Stomach (tissue), 9 donors: Measurements from ENCODE around the gene EMD. TPM values are rescaled to one million over a fixed set of nuclear protein-coding genes. Genes with fewer than 3 reads are reported as not detected.
A peak's percentile ranks its signal among the peaks of the same experiment; 100 is the strongest.
"Not testable (repeated sequence)": the region's sequence is repeated elsewhere in the genome, so short reads cannot be mapped to it uniquely, and the experiment has no call there.

ENCODE experiments used
- DNase-seq, 2 donors: peaks; one replicate each; pipeline versions ENCODE4 v3.0.0 to v3.0.0-alpha.2; 2013 to 2019
- H3K27ac ChIP-seq, 5 donors: fragments of 200-600 bp in 4 of 5; sonication (generic) in 4 of 5; one replicate each; pipeline ENCODE4 v1.5.1; 2013 to 2019; ENCODE audit warnings: mild to moderate bottlenecking in 1 of 5, moderate library complexity in 1 of 5
- H3K27me3 ChIP-seq, 3 donors: fragments of 200-600 bp; sonication (generic); one replicate each; pipeline ENCODE4 v1.5.1; 2017 to 2019; ENCODE audit warnings: mixed run types in 1 of 3
- H3K36me3 ChIP-seq, 4 donors: fragments of 200-600 bp; sonication (generic); 1 replicate in 3 of 4; 2 replicates in 1 of 4; pipeline ENCODE4 v1.5.1; 2016 to 2019
- H3K4me1 ChIP-seq, 4 donors: fragments of 200-600 bp; sonication (generic); one replicate each; pipeline ENCODE4 v1.5.1; 2016 to 2019
- H3K4me3 ChIP-seq, 4 donors: fragments of 200-600 bp; sonication (generic) in 3 of 4; one replicate each; pipeline ENCODE4 v1.5.1; 2016 to 2019; ENCODE audit warnings: mild to moderate bottlenecking in 1 of 4
- H3K9me3 ChIP-seq, 4 donors: fragments of 200-600 bp; sonication (generic); one replicate each; pipeline ENCODE4 v1.5.1; 2016 to 2019
- CTCF ChIP-seq, 7 experiments: fragments of 450-650 bp in 4 of 7; fragments of 200-600 bp in 3 of 7; sonication (generic) in 3 of 7; IDR thresholded peaks; one replicate each; pipeline ENCODE4 v1.5.1; 2016 to 2019; ENCODE audit warnings: antibody characterized with exemption in 7 of 7, control low read depth in 2 of 7, mild to moderate bottlenecking in 1 of 7
- EP300 ChIP-seq: sonication (generic); formaldehyde crosslinking; IDR thresholded peaks from one replicate; pipeline ENCODE4 v1.6.1; 2017; ENCODE audit warnings: antibody characterized with exemption
- POLR2A ChIP-seq, 4 donors: fragments of 450-650 bp; IDR thresholded peaks; one replicate each; pipeline ENCODE4 v1.6.1; 2016; ENCODE audit warnings: antibody characterized with exemption in 4 of 4, control low read depth in 2 of 4, mild to moderate bottlenecking in 1 of 4, moderate library complexity in 1 of 4
- POLR2AphosphoS5 ChIP-seq, 3 donors: sonication (generic); formaldehyde crosslinking; IDR thresholded peaks; one replicate each; pipeline ENCODE4 v1.6.1; 2016; ENCODE audit warnings: antibody characterized with exemption in 3 of 3
- WGBS, 5 donors: extraction: QIAGEN DNeasy Blood & Tissue Kit in 3 of 5; methylation state at CpG; one replicate each; pipeline versions ENCODE4 v1.1.5 to v1.1.7; 2013 to 2018; 5-methylcytosine and 5-hydroxymethylcytosine counted together
- intact Hi-C: fragments of 100-400 bp; cut with DNase I; formaldehyde crosslinking; loops from one replicate; pipeline ENCODE4 v1.15.1; 2023; ENCODE audit warnings: low total_unique reads
- polyA plus RNA-seq, 3 donors: library from polyadenylated mRNA; stranded (reverse); fragments of 200-250 nt; gene quantifications; one replicate each; pipeline ENCODE4 v1.2.3, GENCODE V29; 2013
- total RNA-seq, 5 donors: library from RNA; depleted of rRNA; stranded (reverse); fragments of >200 nt; gene quantifications; one replicate each; pipeline versions ENCODE4 v1.1.0 to v1.2.3, GENCODE V29; 2014 to 2016
- donor health status: healthy with polysubstance abuse.
- donor health status: Bipolar disorder and iron deficiency.
- donor health status: healthy.

The EMD gene
- total and polyA plus RNA-seq, 8 donors: 24.2 to 135 (median 55.7) TPM

GRCh38 chrX:154333837-154334271 is 45.2 kb upstream of the EMD start:
- no peaks in the 10 kb centered on the region for H3K36me3 ChIP-seq
- peaks cover 0 to 12% (median 0%) of the 10 kb centered on the region in 3 donors for H3K27me3 ChIP-seq
- TF ChIP-seq EP300 (no peak), CTCF (IDR thresholded peaks at IDR 0.05) (no peak), POLR2A (IDR thresholded peaks at IDR 0.05) (no peak), POLR2AphosphoS5 (IDR thresholded peaks at IDR 0.05) (no peak)
- no peak for DNase-seq
- intact Hi-C loops: no loop called here
- no peak overlapping the region for H3K4me3 ChIP-seq
- H3K9me3 ChIP-seq: no peaks in the 10 kb centered on the region
- H3K27ac ChIP-seq: no peak overlapping the region
- 65 to 80% (median 73%) methylated on average over 6 of the region's 6 CpGs for WGBS, 5 donors
- no peaks in the 10 kb centered on the region for H3K4me1 ChIP-seq

- H3K36me3 ChIP-seq: no peaks in the 10 kb centered on the region
- no peak for TF ChIP-seq POLR2A (IDR thresholded peaks at IDR 0.05)
- no peak for TF ChIP-seq CTCF (IDR thresholded peaks at IDR 0.05)
- no peak for TF ChIP-seq EP300
- H3K4me1 ChIP-seq: no peaks in the 10 kb centered on the region
- 72 to 82% (median 78%) methylated on average over 8 to 10 of the region's 10 CpGs for WGBS, 5 donors
- DNase-seq: no peak
- H3K27me3 ChIP-seq: peaks cover 0 to 12% (median 0%) of the 10 kb centered on the region in 3 donors
- H3K4me3 ChIP-seq: no peak overlapping the region
- H3K9me3 ChIP-seq: no peaks in the 10 kb centered on the region
- no peak overlapping the region for H3K27ac ChIP-seq
- intact Hi-C loops: no loop called here
Measured at GRCh38 chrX:154334496-154334895, 44.6 kb upstream of the EMD start.

GRCh38 chrX:154341399-154342298 is 37.4 kb upstream of the EMD start:
- intact Hi-C loops, H3K36me3 ChIP-seq, H3K27me3 ChIP-seq, H3K9me3 ChIP-seq, H3K4me1 ChIP-seq, H3K4me3 ChIP-seq, DNase-seq: not testable (repeated sequence)
- H3K27ac ChIP-seq: peak overlapping the region in 1 of 5 donors; percentile 64
- WGBS, 5 donors: 0 to 36% methylated on average over 3 to 11 of the region's 115 CpGs; no CpG with 5 or more reads in 3 of the 5 donors

- no CpG with 5 or more reads among the region's 16 CpGs for WGBS, 5 donors
- intact Hi-C loops, DNase-seq: not testable (repeated sequence)
Measured at GRCh38 chrX:154343063-154343462, 36.0 kb upstream of the EMD start.

GRCh38 chrX:154343620-154344019 is 35.5 kb upstream of the EMD start:
- intact Hi-C loops, H3K27me3 ChIP-seq, H3K4me3 ChIP-seq, H3K36me3 ChIP-seq, H3K4me1 ChIP-seq, H3K9me3 ChIP-seq, DNase-seq, H3K27ac ChIP-seq: not testable (repeated sequence)
- WGBS, 5 donors: no CpG with 5 or more reads among the region's 20 CpGs

More at GRCh38 chrX:154343063-154343462, 36.0 kb upstream of the EMD start:
- not testable (repeated sequence) for H3K4me1 ChIP-seq, H3K27ac ChIP-seq, H3K36me3 ChIP-seq, H3K4me3 ChIP-seq, H3K27me3 ChIP-seq, H3K9me3 ChIP-seq

GRCh38 chrX:154348114-154348531 is 31.0 kb upstream of the EMD start:
- no peak overlapping the region for H3K27ac ChIP-seq
- no peak overlapping the region for H3K4me3 ChIP-seq
- TF ChIP-seq POLR2A (IDR thresholded peaks at IDR 0.05) (no peak), POLR2AphosphoS5 (IDR thresholded peaks at IDR 0.05) (no peak), EP300 (no peak), CTCF (IDR thresholded peaks at IDR 0.05) (no peak)
- no peaks in the 10 kb centered on the region for H3K9me3 ChIP-seq
- H3K36me3 ChIP-seq: peaks cover 7 to 51% (median 49%) of the 10 kb centered on the region in 4 donors
- DNase-seq: no peak
- H3K4me1 ChIP-seq: peaks cover 0 to 18% (median 5%) of the 10 kb centered on the region in 4 donors
- H3K27me3 ChIP-seq: no peaks in the 10 kb centered on the region
- 56 to 85% (median 66%) methylated on average over 2 to 7 of the region's 7 CpGs for WGBS, 5 donors
- intact Hi-C loops: no loop called here
